Stimulated activated CD4-positive, alpha-beta T cell treated with anti-CD3 and anti-CD28 coated beads, TNF-alpha, amount 100 ng/mL, for 48 hours (primary cell): ENCODE measurements around the gene HMCN2.

Source experiments
- DNase-seq, 3 donors: peaks; one replicate each; pipeline ENCODE4 v3.0.0-alpha.2; 2020; ENCODE audit warnings: low read depth in 3 of 3

HMCN2 gene

GRCh38 chr9:130288926-130289690 lies 23.5 kb downstream of the HMCN2 start:
- DNase-seq: no peak

DNA sequence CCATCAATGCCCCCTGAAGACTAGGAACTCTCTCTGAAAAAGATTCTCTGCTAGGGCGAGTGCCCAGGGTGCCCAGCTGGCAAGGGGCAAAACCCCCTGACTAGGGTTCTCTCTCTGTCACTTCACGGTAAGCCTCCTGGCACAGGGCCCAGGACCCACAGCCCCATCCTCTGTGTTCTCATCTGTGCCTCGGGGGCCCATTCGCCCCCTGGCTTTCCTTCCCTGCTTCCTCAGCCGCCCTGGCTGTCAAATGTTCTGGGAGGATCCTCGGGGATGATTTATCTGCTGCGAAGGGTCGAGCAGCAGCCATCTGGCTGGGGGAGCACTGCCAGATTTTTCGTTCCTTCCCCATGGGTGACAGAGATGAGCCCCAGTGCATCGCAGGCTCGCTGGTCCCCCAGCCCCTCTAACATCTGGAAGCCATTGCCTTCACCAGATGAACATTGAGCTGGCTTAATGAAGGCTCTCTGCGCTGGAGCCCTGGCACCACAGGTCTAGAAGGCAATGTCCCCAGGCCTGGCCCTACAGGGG lies 24.2 kb downstream of the HMCN2 start:
- DNase-seq: no peak

DNA sequence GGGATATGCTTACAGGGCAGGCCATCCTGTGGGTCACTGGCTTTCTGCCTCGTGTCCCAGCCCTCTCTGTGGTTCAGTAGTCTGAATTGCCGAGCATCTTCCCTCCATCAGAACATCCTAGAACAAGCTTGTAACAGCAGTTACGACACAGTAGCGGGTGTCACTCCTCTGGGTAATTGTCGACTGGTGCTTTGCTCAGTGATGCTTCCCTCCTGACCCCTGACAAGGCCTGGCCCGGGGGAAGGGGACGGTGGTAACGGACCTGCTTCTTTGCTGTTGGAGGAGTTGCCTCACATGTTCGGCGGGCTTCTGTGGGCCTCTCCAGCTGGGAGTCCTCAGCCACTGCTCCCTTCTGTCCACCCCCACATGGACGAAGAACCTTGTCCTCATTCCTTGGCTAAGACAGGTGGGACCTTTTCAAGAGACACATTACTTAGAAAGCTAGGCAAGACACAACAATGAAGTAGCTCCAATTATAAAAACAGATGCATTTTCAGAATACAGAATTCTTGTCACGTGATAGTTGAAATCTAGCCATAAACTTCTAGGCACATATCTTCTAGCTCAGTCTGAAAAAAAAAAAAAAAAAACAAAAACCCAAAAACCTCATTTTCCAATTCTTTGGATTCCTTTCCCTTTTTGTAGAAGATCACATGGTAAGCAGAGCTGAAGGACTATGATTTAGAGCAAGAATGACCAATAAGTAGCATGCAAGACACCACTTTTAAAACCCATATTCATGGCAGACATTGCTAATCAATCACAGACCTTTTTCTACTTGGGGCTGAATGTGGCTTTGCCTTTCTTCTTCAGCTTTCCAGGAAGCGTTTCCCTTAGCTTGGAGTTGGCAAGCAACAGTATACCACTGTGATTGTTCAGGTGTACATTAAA lies 25.0 kb downstream of the HMCN2 start:
- no peak for DNase-seq

- no peak for DNase-seq
Observed at GRCh38 chr9:130291474-130291873, 25.9 kb downstream of the HMCN2 start.

GRCh38 chr9:130292106-130292505 lies 26.5 kb downstream of the HMCN2 start:
- DNase-seq: no peak

GRCh38 chr9:130294664-130295063 lies 29.1 kb downstream of the HMCN2 start:
- DNase-seq: no peak

DNA sequence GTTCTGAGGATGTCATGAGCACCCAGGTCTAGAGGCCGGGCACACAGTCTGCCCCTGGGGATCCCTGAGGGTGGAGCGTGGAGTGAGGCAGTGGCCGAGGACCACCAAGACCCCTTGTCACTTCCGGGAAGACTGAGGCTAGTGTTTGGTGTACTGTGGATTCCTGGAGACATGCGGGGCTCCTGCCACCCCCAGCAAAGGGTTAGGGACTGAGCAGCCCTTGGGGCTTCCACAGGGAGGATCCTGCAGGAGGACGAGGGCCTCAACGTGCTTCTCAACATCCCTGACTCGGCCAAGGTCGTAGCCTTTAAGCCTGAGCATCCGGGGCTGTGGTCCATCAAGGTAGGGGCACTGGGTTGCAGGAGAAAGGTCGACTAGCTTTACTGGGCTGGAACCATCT lies 29.9 kb downstream of the HMCN2 start:
- no peak for DNase-seq

DNA sequence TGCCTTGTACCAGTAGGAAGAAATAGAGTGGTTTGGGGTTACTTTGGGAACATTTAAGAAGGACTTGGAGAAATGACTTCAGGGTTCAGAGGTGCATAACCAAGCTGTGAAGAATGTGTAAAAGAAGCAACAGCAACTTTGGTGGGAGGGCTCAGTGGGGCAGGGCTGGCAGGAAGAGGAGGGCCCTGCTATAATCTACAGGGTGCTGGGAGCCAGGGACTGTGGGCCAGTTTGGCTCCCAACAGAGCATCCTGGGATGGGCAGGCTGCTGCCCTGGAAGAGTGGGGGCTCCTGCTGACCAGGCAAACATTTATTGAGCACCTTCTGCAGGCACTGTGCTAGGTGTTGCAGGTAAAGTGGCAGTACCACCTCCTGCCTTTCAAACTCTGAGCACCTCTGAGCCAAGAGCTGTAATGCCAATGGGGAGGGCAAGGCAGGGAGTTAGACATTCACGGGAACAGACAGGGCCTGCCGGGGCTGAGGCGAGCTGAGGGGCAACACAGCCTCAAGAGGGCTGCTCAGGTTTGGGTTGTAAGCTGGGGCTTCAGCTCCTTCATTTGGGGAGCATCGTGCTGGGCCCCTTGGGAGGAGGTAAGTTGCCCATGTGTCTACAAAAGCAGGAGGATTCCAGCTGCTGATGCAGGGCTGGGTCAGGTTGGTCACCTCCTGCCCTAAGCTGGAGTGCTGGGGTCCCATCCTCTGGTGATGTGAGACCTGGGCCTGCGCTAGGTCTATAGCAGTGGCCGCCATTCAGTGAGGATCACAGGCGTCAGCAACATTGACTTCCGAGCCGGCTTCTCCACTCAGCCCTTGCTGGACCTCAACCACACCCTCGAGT lies 30.6 kb downstream of the HMCN2 start:
- DNase-seq: no peak

DNA sequence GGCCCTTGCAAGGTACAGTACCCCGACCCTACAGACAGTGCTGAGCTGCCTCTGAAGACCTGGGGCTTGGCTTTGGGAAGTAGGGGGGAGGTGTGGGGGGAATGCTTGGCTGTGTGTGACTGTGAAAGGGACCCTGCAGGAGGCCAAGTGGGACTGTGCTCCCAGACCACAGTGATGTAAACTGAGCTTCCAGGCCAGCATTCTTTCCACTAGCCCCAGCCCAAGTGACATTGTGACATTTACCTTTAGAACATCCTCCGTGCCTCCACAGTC lies 31.2 kb downstream of the HMCN2 start:
- DNase-seq: no peak

GRCh38 chr9:130297371-130297770 lies 31.8 kb downstream of the HMCN2 start:
- DNase-seq: no peak

GRCh38 chr9:130298662-130299279 lies 33.2 kb downstream of the HMCN2 start:
- no peak for DNase-seq

DNA sequence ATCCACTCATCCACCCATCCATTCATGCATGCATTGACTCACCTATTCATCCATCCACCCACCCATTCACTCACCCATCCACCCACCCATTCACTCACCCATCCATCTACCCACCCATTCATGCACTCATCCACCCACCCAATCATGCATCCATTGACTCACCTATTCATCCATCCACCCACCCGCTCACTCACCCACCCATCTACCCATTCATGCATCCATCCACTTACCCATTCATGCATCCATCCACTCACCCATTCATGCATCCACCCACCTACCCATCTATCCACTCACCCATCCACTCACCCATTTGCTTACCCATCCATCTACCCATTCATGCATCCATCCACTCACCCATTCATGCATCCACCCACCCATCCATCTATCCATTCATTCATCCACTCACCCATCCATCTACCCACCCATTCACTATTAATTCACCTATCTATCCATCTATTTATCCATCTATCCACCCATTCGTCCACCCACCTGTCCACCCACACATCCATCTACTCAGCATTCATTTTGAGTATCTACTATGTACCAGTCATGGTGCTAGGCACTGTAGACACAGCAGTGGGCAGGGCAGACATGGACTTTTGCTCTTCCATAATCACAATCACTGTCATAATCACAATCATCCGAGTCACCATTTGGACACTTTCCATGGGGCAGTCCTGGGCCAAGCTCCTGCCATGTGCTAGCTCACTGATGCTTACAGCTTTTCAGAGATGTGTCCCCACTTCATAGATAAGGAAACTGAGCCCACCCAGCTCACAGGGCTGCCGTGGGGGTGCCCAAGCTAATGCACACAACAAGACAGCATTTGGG lies 34.4 kb downstream of the HMCN2 start:
- no peak for DNase-seq

GRCh38 chr9:130300739-130301138 lies 35.2 kb downstream of the HMCN2 start:
- DNase-seq: no peak

- DNase-seq: no peak
Observed at GRCh38 chr9:130301483-130302286, 36.1 kb downstream of the HMCN2 start.

DNA sequence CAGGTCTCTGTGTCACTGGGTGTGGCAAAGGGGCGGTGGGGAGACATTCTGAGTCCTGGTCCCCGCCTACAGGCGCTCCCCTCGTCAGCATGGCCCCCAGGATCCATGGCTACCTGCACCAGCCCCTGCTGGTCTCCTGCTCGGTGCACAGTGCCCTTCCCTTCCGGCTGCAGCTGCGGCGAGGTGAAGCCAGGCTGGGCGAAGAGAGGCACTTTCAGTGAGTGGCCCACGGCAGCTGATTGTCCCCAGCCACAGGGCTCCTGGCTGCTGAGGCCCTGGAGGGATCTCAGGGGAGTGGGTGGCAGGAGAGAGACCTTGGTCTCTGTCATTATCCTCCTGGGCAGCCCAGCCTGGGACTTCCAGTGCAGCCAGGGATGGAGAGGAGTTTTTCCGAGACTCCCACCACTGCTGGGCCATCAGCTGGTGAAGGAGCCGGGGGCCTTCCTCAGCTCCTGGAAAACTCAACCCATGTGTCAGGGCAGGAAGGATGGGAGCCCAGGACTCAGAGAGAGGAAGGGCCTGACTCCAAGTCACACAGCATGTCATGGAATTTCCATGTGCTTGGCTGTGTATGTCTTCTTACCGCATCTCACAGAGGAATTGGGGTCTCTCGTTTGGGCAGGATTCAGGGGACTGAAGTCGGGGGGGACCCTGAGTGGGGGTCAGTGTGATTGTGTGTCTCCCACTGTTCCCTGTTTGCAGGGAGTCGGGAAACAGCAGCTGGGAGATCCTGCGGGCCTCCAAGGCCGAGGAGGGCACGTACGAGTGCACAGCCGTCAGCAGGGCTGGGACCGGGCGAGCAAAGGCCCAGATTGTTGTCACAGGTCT lies 37.4 kb downstream of the HMCN2 start:
- DNase-seq: no peak

- DNase-seq: no peak
Observed at GRCh38 chr9:130303613-130304055, 38.1 kb downstream of the HMCN2 start.

DNA sequence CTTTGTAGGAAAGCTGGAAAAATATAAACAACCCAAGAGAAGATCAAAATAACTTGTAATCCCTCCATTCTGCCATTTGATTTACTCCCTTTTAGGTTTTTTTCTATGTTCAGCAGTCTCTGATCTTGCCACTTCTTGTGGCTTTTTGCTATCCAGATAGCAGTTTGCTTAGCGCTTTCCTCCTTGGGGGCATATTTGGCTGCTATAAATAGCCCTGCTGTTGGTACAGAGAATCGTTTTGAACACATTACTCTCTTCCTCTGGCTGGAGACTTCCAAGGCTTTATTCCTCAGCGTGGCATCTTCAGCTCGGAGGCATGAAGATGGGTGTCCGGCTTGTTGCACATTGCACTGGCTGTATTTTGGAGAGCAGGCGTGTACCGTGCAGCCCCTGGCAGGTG lies 38.6 kb downstream of the HMCN2 start:
- DNase-seq: no peak

- no peak for DNase-seq
Observed at GRCh38 chr9:130304643-130305042, 39.1 kb downstream of the HMCN2 start.

- DNase-seq: no peak
Observed at GRCh38 chr9:130305381-130305780, 39.8 kb downstream of the HMCN2 start.
